Kidney tubule cell (primary cell): Measurements from ENCODE around the gene RBM28.

ENCODE experiments used
- DNase-seq: peaks from one replicate; pipeline ENCODE4 v3.0.0-alpha.2; 2018; ENCODE audit warnings: low spot score

Gene RBM28, protein sequence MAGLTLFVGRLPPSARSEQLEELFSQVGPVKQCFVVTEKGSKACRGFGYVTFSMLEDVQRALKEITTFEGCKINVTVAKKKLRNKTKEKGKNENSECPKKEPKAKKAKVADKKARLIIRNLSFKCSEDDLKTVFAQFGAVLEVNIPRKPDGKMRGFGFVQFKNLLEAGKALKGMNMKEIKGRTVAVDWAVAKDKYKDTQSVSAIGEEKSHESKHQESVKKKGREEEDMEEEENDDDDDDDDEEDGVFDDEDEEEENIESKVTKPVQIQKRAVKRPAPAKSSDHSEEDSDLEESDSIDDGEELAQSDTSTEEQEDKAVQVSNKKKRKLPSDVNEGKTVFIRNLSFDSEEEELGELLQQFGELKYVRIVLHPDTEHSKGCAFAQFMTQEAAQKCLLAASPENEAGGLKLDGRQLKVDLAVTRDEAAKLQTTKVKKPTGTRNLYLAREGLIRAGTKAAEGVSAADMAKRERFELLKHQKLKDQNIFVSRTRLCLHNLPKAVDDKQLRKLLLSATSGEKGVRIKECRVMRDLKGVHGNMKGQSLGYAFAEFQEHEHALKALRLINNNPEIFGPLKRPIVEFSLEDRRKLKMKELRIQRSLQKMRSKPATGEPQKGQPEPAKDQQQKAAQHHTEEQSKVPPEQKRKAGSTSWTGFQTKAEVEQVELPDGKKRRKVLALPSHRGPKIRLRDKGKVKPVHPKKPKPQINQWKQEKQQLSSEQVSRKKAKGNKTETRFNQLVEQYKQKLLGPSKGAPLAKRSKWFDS

DNA sequence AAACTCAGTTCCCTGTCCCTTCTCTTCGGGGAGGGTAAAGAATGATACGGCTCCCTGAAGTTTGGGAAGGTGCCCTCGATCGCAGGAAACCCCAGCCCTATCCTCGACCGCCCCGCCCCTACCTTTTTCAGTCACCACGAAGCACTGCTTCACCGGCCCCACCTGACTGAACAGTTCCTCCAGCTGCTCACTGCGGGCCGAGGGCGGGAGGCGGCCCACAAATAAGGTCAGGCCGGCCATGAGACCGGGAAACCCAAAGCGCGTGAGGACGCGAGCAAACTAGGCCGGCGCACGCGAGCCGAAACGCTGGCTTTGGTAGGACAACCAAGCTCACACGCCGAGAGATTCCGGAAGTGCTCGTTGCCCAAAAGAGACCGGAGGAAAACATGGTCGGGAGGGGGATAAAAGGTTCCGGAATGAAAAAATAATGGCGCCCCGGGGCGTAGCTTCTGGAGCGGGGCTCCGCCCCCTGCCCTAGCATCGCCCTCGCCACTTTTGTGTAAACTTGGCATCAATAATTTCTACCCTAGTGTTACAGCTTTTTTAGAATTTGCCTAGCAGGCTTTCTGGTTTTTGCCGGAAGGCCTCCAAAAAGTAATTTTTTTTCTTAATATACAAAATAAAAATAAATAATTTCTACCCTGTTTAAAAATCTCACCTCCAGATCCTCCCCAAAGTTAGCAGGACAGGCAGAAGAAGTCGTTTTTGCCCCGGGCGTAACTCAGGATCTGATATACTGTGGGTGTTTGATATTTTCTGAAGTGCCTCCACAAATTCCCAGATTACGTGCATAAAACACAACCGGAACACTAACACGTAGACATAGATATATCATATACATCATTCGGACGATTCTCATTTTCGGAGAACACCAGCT is at the start of gene RBM28:
Gene RBM28 (minus strand): TSS at position 355 of the 877 bp plus-strand sequence. CDS start 115 bp downstream, at position 240.
- DNase-seq: peak; percentile 92

DNA sequence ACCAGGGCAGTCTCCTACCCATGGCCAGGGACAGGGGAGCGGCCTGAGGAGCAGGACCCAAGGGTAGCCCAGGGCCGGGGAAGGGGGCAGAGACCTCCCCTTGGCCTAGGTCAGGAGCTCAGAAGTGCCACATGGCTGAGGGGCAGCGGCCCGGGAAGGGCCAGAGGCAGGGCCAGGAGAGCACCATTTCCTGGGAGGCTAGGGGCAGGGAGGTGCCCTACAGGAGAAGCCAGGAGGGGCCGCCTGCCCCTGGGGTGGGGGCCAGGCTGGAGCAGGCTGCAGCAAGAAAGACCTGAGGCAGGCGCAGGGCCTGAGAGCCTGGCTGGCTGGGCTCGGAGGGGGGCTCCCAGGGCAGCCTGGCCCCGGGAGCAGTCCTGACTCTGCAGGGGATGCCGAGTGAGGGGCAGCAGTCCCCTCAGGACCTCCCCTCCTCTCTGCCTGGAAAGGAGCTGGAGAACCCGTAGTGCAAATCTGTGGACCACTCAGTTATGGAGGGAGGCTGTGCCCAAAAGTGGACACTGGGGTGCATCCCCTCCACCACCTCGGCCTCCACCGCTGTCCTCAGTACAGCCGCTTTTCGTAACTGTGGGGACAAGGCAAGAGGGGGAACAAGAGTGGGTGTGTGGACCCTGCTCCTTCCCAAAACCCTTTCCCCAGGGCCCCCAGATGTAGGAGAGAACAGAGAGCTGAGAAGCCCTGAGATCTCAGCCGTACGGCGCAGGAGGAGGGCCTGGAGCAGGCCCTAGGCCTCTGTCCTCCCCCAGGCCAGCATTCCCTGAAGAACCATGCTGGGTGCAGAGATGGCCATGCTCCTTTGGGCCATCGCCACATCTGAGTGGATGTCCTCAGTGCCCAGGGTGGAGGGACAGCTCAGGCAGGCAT is 49.0 kb upstream of the RBM28 start:
- no peak for DNase-seq

DNA sequence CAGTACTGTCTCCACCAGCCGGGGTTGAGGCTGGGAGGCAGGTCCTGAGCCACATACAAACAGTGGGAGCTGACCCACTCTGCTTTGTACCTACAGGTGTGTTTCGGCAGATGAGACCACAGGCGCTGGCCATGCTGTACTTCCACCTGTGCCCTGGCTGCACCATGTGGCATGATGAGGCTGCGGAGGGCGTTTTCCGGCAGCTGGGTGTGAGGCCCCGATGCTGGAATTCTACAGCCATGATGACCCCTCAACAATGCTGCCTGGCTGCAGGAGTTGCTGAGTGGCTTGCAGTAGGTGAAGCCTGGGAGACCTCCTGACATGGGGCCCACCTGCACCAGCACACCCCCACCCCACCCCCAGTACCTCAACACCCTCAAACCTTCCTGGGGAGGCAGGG is 48.1 kb upstream of the RBM28 start:
- no peak for DNase-seq

DNA sequence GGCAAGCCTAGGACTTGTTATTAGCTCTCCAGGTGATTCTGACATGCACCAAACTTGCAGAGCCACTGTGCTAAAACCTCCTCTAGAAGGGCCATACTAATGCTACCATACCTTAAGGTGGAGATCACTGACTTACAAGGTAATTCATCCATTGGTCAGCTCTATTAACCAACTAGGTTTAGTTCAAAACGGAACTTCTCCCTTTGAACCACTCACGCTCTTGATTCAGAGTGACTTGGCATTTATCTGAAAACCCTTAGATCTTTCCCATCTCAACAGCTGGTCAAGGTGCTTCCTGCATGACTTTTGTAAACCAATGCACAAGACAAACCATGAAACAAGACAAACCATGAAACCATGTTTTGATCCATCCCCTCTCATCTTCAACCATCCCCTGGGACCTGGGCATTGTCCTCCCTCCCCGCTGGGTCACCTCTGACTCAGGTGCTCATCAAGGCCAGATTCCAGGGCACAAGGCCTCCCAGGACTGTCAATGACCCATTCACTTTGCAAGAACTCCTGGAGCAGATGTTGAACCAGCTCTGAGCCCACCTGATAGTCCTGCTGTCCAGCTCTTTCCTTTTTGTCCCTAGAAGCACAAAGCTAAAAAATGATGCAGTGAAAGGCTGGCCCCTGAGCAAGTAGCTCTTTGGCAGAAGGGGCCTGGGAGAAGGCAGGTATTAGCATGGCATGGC is 47.3 kb upstream of the RBM28 start:
- no peak for DNase-seq

DNA sequence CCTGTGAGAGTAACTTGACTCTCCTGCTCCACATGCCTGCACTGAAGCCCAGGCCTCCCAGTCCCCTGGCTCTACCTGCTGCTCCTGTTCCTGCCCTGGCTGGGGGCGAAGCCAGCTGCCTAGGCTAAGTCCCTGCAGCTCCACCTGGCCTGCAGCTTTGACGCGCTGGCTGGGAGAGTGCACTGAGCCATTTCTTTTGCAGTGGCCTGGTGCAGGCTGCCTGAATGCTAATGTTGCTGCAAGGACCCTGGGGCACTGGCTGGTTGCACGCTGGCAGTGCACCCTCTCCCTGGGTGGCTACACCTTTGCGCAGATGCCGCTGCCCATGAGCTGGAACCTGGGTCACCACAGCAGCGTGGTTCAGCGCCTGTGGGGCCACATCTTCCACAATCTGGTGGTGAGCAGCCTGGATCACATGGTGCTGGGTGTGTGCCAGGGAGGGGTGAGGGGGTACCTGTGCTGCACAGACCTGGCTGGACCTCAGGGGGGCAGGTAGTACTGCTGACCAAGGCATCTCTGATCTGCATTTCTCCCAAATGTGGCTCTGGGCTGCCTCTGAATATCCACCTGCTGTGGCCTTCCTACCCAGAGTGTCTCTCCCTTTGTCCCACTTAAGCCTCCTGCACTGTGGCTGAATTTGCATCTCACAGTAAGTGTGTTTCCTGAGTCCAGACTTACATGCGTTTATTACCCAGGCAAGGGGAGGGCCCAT is 46.1 kb upstream of the RBM28 start:
- DNase-seq: no peak

DNA sequence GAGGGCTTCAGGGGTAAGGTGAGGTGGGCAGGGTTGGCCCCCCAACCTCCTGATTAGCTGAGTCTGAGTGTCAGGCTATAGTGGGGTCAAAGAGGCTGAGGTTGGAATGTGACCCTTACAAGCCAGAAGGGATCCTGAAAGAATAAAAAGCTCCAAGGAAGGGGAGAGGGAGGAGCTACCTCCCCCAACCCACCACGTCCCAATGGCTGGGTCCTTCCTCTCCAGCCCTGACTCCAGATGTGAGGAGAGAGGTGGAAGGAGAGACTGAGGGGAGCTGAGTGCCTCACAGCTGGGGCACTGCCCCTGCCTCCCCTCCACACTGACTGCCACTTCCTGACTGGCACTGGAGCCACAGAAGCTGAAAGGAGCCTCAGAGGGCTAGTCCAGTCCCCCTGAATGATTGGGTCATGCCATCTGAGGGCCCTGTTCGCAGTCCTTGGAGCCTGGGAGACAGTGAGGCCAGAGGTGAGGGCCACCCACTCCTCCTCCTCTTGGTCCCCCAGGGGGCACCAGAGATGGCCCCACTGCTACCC is 45.4 kb upstream of the RBM28 start:
- no peak for DNase-seq

DNA sequence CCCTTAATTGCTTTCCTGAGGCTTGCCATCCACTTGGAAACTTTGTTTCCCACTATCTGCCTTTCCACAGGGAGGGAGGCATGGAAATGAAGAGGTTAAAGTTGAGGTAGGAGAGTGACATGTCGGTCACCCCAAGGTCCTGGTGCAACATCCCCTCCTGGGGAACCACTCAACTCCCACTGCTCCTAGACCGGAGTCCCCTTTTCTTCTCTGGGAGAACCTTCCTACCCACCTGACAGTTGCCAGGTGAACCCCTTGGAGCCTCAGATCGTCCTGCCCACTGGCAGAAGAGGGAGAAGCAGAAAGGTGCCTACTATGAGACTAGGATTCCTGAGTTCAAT is 44.4 kb upstream of the RBM28 start:
- no peak for DNase-seq

DNA sequence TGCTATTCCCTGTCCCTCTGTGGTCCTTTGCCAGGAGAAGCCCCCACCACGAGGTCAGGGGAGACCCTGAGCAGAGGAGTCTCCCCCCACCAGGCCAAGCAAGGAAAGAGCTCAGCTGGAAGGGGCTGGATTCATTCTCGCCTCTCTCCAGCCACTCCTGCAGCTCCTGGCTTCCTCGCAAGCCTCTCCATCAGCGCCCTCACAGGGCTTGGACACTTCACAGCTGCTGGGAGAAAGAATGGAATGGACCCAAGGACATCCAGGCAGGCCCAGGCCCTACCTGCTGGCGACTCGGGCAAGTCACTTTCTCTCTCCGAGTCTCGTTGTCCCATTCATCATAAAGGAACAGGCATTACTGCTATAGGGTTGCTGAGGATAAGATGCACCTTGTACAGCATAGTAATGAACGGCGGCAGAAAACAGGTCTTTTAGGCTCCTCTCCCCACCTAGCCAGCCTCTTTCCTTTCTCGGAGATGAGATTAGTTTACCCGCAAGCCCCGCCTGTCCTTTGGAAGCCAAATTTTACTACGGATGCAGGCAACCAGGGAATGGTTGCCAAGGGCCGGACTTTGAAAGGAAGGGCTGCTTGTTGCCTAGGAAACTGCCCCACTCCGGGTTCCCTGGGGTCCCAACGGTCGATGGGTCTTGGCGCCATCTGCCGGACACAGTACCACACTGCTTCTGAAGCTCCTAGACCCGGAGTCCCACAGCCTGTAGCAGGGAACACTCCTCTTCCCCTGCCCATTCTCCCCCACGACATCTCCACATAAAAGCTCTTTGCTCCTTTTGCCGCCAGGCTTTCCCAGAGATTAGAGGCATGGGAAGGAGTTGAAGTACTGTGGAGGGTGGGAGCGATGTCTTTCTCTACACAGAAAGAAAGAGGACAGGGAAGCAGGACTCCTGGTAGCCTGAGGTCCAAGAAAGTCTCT is 43.8 kb upstream of the RBM28 start:
- peak; percentile 60 for DNase-seq

DNA sequence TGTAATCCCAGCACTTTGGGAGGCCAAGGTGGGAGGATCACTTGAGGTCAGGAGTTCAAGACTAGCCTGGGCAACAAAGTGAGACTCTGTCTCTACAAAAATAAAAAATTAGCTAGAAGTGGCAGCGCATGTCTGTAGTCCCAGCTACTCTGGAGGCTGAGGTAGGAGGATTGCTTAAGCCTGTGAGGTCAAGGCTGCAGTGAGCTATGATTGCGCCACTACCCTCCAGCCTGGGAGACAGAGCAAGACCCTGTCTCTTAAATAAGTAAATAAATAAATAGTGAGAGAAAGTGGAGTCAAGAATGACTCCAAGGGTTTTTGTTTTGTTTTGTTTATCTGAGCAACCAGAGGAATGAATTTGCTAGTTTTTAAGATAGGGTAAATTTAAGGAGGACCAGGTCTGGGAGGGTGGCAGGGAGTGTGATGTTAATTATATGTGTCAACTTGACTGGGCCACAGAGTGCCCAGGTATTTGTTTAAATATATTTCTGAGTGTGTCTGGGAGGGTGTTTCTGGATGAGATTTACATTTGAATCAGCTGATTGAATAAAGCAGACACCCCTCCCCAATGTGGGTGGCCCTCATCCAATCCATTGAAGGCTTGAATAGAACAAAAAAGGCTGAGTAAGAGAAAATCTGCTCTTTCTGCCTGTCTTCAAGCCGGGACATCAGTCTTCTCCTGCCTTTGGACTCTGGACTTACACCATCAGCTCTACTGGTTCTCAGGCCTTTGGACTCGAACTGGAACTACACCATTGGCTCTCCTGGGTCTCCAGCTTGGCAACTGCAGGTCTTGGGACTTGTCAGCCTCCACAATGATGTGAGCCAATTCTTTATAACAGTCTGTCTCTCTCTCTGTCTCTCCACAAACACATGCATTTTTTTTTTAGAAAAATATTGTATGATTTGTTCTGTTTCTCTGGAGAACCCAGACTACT is 42.5 kb upstream of the RBM28 start:
- DNase-seq: no peak

DNA sequence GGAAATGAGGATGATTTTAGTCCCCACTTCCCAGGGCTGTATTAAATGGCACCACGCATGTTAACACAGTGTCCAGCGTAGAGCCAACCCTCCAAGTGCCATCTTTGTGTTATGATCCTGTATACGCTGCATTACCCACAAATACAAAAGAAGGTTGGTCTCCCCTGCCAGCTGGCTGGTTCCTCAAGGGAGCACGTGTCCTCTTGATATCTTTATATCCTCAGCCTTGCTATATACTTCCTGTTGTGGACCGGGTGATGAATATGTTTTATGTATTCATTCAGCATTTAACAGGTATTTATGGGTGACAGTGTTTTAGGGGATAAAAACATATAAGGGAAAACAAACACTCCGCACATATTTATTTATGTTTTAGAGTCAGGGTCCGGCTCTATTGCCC is 41.0 kb upstream of the RBM28 start:
- no peak for DNase-seq

DNA sequence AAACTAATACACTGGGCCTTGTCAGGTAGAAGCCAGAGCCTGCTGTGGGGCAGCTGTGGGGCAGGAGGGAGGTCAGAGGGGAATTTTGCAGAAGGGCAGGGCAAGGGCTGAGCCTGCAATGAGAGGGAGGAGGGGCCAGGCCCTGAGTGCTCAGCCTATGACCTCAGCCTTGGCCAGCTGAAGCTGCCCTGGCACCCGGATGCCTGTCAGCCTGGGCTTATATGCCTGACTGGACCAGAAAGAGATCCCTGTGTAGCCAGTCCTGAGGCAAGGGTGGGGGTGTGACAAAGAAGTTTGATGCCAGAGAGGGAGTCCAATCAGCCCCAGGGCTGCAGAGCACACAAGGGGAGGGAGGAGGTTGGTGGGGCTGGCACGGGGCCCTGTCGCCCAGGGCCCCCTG is 40.1 kb upstream of the RBM28 start:
- peak; percentile 75 for DNase-seq

DNA sequence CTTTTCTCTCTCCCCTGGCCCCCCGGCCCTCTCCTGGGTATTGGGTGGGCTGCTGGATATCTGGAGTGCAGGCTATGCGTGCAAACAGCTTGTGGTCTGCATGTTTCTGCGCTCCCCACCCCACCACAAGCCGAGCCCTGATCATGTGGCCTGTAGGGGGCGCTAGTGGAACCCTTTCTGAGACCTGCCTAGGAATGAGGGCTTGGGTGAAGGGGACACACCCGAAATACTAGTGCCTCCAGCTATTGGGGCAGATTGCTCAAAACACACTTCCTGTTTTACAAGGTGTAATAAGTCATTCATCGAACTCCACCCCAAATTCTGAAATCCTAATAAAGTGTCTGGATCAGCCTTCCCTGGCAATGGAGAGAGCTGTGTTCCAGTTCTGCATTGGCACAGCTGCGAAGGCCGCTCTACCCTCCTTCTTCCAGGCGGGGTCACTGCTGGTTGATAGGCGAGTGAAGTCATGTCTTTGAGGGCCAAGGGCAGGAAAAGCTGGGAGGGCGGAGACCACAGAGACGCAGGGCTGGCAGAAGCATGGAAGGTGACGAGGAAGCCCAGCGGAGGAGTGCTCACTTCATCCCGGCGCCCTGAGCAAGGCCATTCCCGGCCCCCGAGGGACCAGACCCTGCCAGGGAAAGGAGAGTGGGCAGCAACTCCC is 37.6 kb upstream of the RBM28 start:
- no peak for DNase-seq

DNA sequence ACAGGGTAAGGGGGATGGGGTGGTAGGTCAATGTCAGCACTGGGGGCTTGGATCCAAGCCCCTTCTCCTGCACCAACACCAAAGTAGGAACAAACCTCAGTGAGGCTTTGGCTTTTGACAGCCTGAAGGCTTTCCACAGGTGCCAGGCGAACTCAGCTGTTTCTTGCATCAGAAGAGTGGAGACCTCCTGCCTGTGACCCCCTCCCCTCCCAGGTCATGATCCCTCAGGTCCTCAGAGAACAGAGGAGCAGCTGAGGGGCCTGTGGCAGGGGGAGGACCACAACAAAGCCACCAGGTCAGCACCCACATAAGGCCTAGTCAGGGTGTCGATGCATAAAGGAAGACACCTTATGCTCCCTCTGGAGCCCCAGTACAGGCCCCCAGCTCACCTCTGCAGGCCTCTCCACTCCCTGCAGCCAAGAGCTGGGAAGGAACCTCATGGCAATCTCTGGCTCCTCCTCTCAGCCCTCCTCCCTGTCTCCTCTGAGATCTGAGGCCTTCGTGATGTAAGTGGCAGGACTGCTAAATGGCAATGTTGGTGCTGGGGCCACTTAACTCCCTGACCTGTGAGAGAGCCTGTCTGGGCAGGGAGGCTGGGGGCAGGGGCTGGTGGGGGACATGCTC is 36.9 kb upstream of the RBM28 start:
- DNase-seq: no peak

DNA sequence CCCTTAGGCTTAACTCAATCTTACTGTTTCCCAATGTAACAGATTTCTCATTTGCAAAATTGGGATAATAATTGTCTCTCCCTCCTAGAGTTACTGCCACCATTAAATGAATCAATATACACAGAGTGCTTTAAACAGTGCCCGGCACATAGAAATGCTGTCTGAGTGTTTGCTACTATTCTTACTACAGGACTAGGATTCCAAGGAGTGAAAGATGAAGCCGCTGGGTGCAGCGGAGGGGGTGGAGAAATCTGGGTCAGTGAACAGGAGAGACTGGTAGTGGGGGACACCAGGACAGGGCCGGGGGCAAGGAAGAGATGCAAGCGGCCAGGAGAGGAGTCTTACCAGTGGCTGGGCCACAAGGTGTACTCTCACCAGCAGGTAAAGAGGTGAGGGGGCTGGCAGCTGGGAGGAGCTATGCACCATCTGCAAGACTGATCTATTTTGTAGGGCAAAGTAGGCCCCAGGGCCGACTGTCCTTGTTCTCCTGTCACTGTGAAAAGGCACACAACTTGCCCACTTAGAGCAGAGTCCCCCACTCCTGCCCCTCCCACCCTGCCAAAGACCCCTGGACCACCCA is 36.3 kb upstream of the RBM28 start:
- no peak for DNase-seq

DNA sequence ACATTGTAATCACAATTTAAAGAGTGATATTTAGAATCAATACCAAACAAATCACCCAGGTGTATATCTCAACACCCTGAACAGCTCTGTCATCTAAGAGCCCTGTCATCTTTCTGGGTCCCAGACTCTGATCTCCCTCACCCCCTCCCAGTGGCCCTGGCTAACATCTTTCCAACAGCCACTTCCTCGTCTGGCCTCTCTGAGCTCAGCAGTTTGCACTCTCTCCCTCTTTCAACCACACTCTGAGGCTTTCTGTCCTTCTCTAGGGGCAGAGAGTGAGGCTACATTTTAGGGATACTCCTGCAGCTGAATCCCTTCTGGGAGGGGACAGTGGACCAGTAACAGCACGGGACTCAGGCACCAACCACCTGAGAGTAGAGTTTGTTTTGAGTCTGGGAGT is 34.9 kb upstream of the RBM28 start:
- no peak for DNase-seq

DNA sequence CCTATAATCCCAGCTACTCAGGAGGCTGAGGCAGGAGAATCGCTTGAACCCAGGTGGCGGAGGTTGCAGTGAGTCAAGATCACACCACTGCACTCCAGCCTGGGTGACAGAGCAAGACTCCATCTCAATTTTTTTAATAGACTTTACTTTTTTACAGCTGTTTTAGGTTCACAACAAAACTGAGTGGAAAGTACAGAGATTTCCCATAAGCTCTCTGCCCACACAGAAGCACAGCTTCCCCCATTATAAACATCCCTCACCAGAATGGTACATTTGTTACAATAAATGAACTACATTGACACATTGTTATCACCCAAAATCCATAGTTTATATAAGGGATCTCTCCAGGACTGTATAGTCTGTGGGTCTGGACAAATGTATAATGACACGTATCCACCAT is 32.4 kb upstream of the RBM28 start:
- no peak for DNase-seq
